ENCODE measurements around the gene CAPN1. TPM values are rescaled to one million over a fixed set of nuclear protein-coding genes. Genes with fewer than 3 reads are reported as not detected.
"Not testable (repeated sequence)": the region's sequence is repeated elsewhere in the genome, so short reads cannot be mapped to it uniquely, and the experiment has no call there.

Gene CAPN1
- total RNA-seq, 1 donor from 2014 or later: 510 TPM

DNA sequence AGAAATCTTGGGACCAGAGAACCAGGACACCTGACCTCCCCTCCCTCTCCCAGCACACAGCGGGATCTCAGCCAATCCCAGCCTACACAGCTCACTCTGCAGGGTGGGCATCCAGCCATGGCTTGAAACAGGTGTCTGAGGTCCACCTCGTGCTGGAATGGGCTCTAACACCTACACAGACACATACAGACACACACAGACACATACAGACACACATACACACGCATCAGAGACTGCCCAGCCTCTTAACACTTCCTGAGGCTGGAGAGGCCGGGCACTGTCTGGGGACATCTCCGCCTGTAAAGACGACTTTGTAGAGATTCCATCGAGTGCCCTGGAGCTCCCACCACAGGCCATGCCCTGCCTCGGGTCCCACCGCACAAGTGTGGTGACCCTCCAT is 36.7 kb downstream of the CAPN1 start:
- ATAC-seq: no peak

GRCh38 chr11:65219930-65220213 is 38.1 kb downstream of the CAPN1 start:
- ATAC-seq: no peak

DNA sequence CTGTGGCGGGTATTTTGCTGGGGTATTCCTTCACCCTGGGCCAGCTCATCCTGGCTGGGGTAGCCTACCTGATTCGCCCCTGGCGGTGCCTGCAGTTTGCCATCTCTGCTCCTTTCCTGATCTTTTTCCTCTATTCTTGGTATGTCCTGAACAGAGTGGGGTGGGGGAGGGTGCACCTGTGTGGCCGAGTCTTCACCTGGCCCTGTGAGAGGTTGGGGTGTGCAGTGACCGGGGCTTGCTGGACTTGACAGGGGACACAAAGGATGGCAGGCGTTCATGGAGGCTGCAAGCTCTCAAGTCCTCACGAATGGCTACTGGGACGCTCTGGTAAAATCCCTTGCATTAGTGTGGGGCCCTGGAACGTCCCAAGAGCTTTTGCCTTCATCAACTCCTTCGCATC is 39.3 kb downstream of the CAPN1 start:
- no peak for ATAC-seq

DNA sequence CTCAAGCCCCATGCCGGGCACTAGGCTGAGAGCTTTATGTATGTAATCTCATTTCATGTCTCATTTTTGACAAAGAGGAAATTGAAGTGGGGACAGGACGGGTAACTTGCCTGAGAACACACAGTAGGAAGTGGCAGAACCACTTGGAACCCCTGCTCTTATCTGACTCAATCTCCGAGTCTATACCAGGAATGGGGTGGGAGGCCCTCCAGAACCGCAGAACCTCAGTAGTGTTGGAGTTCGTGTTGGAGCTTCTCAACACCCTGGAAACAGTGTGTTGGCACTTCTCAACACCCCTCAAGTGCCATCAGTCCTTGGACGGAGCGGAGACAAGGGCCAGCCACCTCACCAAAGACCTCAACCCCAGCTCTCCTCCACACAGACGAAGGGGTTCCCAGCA is 41.3 kb downstream of the CAPN1 start:
- ATAC-seq: no peak

- ATAC-seq: peak; percentile 81
These were observed 43.2 kb downstream of the CAPN1 start for GRCh38 chr11:65224930-65225278.

GRCh38 chr11:65225279-65226102 is 43.8 kb downstream of the CAPN1 start:
- peak; percentile 85 for ATAC-seq

GRCh38 chr11:65226103-65226442 is 44.3 kb downstream of the CAPN1 start:
- no peak for ATAC-seq

- no peak for ATAC-seq
These were observed 46.2 kb downstream of the CAPN1 start for GRCh38 chr11:65227879-65228278.

- peak; percentile 43 for ATAC-seq
These were observed 54.7 kb downstream of the CAPN1 start for GRCh38 chr11:65236194-65237059.

DNA sequence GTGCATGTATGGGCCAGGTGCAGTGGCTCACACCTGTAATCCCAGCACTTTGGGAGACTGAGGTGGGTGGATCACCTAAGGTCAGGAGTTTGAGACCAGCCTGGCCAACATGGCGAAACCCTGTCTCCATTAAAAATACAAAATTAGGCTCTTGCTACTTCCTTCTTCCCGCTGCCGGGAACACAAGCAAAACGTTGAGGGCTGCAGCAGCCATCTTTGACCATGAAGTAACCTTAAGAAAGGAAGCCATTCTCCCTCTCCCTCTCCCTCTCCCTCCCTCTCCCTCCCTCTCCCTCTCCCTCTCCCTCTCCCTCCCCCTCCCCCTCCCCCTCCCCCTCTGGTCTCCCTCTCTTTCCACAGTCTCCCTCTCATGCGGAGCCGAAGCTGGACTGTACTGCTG is 56.6 kb downstream of the CAPN1 start:
- not testable (repeated sequence) for ATAC-seq

DNA sequence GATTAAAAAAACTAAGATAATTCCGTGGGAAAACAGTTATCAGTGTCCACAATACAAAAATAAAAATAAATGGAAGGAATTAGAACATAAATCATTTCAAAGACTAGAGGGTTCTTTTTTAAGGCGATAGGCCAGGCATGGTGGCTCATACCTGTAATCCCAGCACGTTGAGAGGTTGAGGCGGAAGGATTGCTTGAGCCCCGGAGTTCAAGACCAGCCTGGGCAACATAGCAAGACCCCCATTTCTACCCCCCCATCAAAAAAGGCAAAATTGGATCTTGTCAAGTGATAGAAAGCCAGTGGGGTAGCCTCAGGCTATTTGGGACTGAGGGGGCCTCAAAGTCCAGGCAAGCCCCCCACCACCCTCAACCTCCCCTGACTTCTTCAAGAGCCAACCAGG is 59.4 kb downstream of the CAPN1 start:
- ATAC-seq: no peak

GRCh38 chr11:65241692-65242091 is 60.0 kb downstream of the CAPN1 start:
- peak; percentile 26 for ATAC-seq

DNA sequence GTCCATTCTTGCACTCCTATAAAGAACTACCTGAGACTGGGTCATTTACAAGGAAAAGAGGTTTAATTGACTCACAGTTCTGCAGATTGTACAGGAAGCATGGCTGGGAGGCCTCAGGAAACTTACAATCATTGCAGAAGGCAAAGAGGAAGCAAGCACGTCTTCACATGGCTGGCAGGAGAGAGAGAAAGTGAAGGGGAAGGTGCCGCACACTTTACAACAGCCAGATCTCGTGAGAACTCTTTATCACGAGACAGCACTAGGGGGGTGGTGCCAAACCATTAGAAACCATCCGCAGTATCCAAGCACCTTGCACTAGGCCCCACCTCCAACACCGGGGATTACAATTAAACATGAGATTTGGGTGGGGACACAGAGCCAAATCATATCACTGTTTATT is 60.7 kb downstream of the CAPN1 start:
- ATAC-seq: no peak

- no peak for ATAC-seq
These were observed 62.1 kb downstream of the CAPN1 start for GRCh38 chr11:65243797-65244196.

- not testable (repeated sequence) for ATAC-seq
These were observed 63.3 kb downstream of the CAPN1 start for GRCh38 chr11:65245046-65245445.

DNA sequence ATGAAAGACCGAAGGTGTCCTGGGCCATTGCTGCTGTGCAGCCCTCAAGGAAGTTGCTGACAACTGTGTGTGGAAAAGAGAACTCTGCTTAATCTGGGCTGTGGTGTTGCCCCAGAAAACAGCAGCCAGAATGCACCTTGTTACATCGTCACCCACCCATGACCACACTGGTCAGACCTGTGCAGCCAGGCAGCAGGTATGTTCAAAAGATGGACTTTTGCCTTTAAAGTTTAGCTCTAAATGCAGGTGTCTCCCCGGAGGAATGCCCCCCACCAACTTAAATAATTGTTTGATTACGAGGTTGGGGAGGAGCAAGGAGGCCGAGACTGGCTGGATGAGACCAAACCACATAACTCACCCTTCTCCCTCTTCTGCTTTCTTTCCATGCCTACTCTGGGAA is 64.8 kb downstream of the CAPN1 start:
- ATAC-seq: no peak

DNA sequence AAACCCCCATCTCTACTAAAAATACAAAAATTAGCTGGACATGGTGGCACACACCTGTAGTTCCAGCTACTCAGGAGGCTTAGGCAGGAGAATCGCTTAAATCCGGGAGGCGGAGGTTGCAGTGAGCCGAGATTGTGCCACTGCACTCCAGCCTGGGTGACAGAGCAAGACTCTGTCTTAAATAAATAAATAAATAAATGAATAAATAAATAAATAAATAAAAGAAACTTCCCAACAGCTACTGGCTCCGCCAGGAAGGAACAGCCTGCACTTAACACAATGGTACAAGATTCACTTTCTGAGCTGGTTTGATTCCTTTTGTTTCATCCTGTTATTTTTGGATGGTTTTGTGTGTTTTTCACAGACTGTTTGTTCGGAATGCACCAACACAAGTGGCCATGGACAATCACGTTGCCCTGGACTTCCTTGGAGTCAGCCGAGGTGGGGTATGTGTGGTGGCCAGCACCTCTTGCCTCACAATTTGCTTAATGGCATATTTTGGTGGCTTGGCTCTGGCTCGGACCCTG is 66.5 kb downstream of the CAPN1 start:
- ATAC-seq: not testable (repeated sequence)

- ATAC-seq: no peak
These were observed 69.7 kb downstream of the CAPN1 start for GRCh38 chr11:65251476-65251875.

DNA sequence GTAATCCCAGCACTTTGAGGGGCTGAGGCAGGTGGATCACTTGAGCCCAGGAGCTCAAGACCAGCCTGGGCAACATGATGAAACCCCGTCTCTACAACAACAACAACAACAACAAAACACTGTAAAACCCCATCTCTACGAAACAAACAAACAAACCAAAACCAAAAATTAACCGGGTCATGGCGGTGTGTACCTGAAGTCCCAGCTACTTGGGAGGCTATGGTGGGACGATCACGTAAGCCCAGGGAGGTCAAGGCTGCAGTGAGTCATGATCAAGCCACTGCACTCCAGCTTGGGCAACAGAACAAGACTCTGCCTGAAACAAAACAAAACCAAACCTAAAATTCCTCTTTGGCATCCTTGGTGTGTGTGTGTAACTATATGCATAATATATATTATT is 73.0 kb downstream of the CAPN1 start:
- no peak for ATAC-seq

DNA sequence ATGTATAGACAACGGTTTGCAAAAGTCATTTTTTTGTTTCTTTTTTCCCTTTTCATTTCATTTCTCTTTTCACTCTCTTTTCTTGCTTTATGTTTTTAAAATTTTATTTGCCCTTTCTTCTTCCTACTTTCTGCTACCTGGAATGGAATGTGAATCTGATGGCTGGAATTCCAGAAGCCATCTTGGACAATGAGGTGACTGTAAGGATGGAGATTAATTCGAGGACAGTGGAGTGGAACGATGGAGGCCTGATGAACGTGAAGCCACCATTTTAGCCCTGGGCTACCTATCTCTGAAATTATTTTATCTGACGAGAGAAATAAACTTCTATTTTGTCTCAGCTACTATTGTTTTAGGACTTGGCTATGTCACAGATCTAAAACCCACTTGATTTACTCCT is 77.3 kb downstream of the CAPN1 start:
- ATAC-seq: no peak

DNA sequence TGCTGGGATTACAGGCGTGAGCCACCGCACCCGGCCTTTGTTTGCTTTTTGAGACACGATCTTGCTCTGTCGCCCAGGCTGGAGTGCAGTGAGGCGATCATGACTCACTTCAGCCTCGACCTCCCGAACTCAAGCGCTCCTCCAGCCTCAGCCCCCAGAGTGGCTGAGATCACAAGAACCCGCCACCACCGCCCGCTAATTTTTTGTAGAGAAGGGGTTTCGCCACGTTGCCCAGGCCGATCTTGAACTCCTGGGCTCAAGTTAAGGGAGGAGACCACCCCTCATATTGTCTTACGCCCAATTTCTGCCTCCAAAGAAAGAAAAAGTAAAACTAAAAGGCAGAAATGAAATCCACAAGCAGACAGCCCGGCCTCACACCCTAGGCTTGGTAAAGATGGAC is 78.6 kb downstream of the CAPN1 start:
- no peak for ATAC-seq

- no peak for ATAC-seq
These were observed 79.2 kb downstream of the CAPN1 start for GRCh38 chr11:65260756-65261590.
